ENCODE measurements around the gene ZFP91. TPM values are rescaled to one million over a fixed set of nuclear protein-coding genes. Genes with fewer than 3 reads are reported as not detected.

ZFP91 gene
- total and polyA plus RNA-seq, 9 of the 15 experiments (the other 6 are each of a cell fraction or from before 2014, with no cell fraction given): 17.6 to 58.3 (median 34.0) TPM

DNA sequence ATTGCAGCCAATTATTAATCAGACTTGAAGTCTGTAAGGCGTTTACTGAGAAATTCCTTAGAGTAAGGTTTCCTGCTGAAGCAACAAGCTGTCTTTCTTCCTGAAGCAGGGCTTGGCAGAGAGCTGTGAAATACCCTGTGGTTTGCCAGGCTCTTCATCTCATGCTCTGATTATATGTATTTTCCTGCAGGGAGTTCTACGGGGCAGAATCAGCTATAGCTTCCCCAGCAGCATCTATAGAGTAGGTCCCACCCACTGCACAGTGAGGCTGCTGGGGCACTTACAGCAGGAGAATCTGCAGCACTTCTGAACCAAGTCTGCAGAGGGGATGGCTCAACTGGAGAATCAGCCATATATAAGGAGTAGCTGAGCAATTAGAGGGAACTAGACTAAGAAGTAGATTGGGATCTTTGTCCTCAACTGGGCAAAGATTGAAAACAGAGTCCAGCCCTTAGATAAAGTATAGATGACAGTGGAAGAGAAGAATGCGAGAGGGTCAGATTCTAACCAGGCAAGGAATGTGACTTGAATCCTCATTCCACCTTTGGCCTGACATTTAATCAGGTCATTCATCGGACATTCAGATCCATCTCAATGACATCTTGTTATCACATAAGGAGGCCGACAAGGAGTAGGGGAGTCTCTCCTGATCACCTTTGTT lies 81.2 kb downstream of the ZFP91 start:
- no peak overlapping the region for H3K9ac ChIP-seq (ENCODE audit: insufficient read depth in 1 of 2, low read depth in 2 of 2, low read length in 2 of 2)
- H3K4me3 ChIP-seq: no peak overlapping the region
- WGBS (ENCODE audit: insufficient coverage, low coverage, missing lambda C conversion rate): 13% methylated on average over 5 of the region's 5 CpGs
- TF ChIP-seq, protein P1, sequence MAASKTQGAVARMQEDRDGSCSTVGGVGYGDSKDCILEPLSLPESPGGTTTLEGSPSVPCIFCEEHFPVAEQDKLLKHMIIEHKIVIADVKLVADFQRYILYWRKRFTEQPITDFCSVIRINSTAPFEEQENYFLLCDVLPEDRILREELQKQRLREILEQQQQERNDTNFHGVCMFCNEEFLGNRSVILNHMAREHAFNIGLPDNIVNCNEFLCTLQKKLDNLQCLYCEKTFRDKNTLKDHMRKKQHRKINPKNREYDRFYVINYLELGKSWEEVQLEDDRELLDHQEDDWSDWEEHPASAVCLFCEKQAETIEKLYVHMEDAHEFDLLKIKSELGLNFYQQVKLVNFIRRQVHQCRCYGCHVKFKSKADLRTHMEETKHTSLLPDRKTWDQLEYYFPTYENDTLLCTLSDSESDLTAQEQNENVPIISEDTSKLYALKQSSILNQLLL (CRISPR knock-in tag; IDR thresholded peaks at IDR 0.05; ENCODE audit: borderline replicate concordance): no peak
- TF ChIP-seq JUN (IDR thresholded peaks at IDR 0.05; ENCODE audit: borderline replicate concordance, low read depth, low read length) (no peak), JUN (CRISPR knock-in tag; IDR thresholded peaks at IDR 0.05; ENCODE audit: borderline replicate concordance) (no peak), STAT5B (CRISPR knock-in tag; IDR thresholded peaks at IDR 0.05) (no peak), GATA2 (CRISPR knock-in tag; IDR thresholded peaks at IDR 0.05) (no peak), KDM2B (CRISPR knock-in tag; IDR thresholded peaks at IDR 0.05) (no peak), TEAD4 (IDR thresholded peaks at IDR 0.05; ENCODE audit: low read length) (no peak), TEAD4 (CRISPR knock-in tag; IDR thresholded peaks at IDR 0.05; ENCODE audit: borderline replicate concordance) (no peak), MEF2A (IDR thresholded peaks at IDR 0.05; ENCODE audit: control insufficient read depth, low read depth, low read length) (no peak), PHF8 (IDR thresholded peaks at IDR 0.05; ENCODE audit: borderline replicate concordance, low read length) (no peak), SP2 (IDR thresholded peaks at IDR 0.05; ENCODE audit: extremely low read depth, low read depth, low read length, poor library complexity, severe bottlenecking) (no peak), XRCC3 (IDR thresholded peaks at IDR 0.05) (no peak), ZKSCAN1 (IDR thresholded peaks at IDR 0.05; ENCODE audit: low read depth, low read length) (no peak), ZNF77 (CRISPR knock-in tag; IDR thresholded peaks at IDR 0.05) (no peak), PTBP1 (IDR thresholded peaks at IDR 0.05; ENCODE audit: low read depth, low read length) (no peak), XRCC4 (IDR thresholded peaks at IDR 0.05; ENCODE audit: extremely low read depth, insufficient read depth, insufficient read length) (no peak)
- FAIRE-seq (no peak), DNase-seq (ENCODE audit: extremely low read depth in 1 of 4, low spot score in 3 of 4) (no peak), ATAC-seq (no peak)
- no TSS peak for BruUV-seq (replicated peaks)
- H3K4me2 ChIP-seq (ENCODE audit: insufficient read depth, low read length): no peak overlapping the region
- no peaks in the 10 kb centered on the region for H3K4me1 ChIP-seq (replicated peaks in 1 of 2; ENCODE audit: control insufficient read depth in 2 of 2, insufficient read depth in 2 of 2, low read length in 2 of 2)
- CTCF ChIA-PET (ENCODE audit: low intra/inter-chr PET ratio): interaction anchor here (0.6 kb wide), 1 partner anchor 9 kb away, joined by 3 read pairs; no protein-coding TSS in a partner anchor
- POLR2A ChIA-PET: no interaction called here
- no peaks in the 10 kb centered on the region for H3K36me3 ChIP-seq (ENCODE audit: control insufficient read depth, insufficient read depth, low read length)
- in situ Hi-C loops (cut with MboI): no loop called here
- intact Hi-C loops (cut with micrococcal nuclease): no loop called here
- H4K20me1 ChIP-seq (replicated peaks; ENCODE audit: control insufficient read depth, insufficient read depth, low read length): no peaks in the 10 kb centered on the region
- no peak overlapping the region for H3K27ac ChIP-seq (ENCODE audit: extremely low read depth, low read depth, low read length)
- no peaks in the 10 kb centered on the region for H3K9me1 ChIP-seq (ENCODE audit: control insufficient read depth, insufficient read depth, low read length)
- no peaks in the 10 kb centered on the region for H3K9me3 ChIP-seq (replicated peaks; ENCODE audit: control insufficient read depth, insufficient read depth, low read depth, low read length)
- H3K27me3 ChIP-seq (ENCODE audit: control insufficient read depth in 2 of 2, insufficient read depth in 2 of 2, low read length in 2 of 2): no peaks in the 10 kb centered on the region
- H3K79me2 ChIP-seq (ENCODE audit: control insufficient read depth, insufficient read depth, low read length): no peaks in the 10 kb centered on the region
- no peak overlapping the region for H2AFZ ChIP-seq (ENCODE audit: low read depth, low read length)

All from K562 (cell line).